ENCODE results near the gene GUK1. TPM values are rescaled to one million over a fixed set of nuclear protein-coding genes. Genes with fewer than 3 reads are reported as not detected.
A peak's percentile ranks its signal among the peaks of the same experiment; 100 is the strongest.

The GUK1 gene
- total RNA-seq, 1 experiment from 2014 or later, result 996 TPM

DNA sequence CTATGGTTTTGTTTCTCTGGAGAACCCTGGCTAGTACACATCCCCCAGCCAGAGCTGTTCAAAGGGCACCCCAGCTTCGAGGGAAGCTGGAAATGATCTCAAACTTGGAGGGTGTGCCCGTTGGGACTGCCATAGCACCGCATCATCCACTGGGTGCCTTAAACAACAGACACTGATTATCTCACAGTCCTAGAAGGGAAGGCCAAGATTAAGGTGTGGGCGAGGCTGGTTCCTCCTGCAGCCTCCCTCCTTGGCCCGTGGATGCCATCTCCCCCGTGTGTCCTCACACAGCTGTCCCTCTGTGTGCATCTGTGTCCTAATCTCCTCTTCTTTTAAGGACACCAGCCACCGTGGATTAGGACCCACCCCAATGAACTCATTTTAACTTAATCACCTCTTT, 21.3 kb downstream of the GUK1 start:
- Histone ChIP-seq H2AFZ (ENCODE audit: low read length) (no peak overlapping the region), H3F3A (ENCODE audit: low read length, unreplicated experiment) (no peaks in the 10 kb centered on the region), H3K9me3 (ENCODE audit: low read length) (no peaks in the 10 kb centered on the region), H3K27me3 (ENCODE audit: low read length) (no peaks in the 10 kb centered on the region), H3K9me2 (replicated peaks; ENCODE audit: low read length) (no peaks in the 10 kb centered on the region), H3K79me2 (ENCODE audit: low read length) (no peaks in the 10 kb centered on the region), H3K36me3 (ENCODE audit: low read depth, low read length) (no peaks in the 10 kb centered on the region), H3K4me2 (ENCODE audit: low read length) (no peak overlapping the region), H4K20me1 (ENCODE audit: low read length) (no peaks in the 10 kb centered on the region), H3K27ac (ENCODE audit: low read length) (no peak overlapping the region), H3K4me1 (ENCODE audit: insufficient read depth, low read length) (peaks cover 10% of the 10 kb centered on the region; the same call in 1 of the 2 replicates), H3K4me3 (ENCODE audit: low read length) (no peak overlapping the region), H3K9ac (ENCODE audit: low read length) (no peak overlapping the region)
- intact Hi-C loops (cut with micrococcal nuclease), result loop anchor here (10.0 kb wide), 1 partner anchor 377 kb away; no protein-coding TSS in a partner anchor
- ChIA-PET CTCF (no interaction called here), POLR2A (ENCODE audit: unreplicated experiment) (interaction anchor here (0.6 kb wide), 1 partner anchor 19 kb away, joined by 3 read pairs; no protein-coding TSS in a partner anchor)
- no peak for DNase-seq
- TF ChIP-seq EZH2 (IDR thresholded peaks at IDR 0.05; ENCODE audit: low read length, unreplicated experiment), result no peak
- TF ChIP-seq, protein P1, sequence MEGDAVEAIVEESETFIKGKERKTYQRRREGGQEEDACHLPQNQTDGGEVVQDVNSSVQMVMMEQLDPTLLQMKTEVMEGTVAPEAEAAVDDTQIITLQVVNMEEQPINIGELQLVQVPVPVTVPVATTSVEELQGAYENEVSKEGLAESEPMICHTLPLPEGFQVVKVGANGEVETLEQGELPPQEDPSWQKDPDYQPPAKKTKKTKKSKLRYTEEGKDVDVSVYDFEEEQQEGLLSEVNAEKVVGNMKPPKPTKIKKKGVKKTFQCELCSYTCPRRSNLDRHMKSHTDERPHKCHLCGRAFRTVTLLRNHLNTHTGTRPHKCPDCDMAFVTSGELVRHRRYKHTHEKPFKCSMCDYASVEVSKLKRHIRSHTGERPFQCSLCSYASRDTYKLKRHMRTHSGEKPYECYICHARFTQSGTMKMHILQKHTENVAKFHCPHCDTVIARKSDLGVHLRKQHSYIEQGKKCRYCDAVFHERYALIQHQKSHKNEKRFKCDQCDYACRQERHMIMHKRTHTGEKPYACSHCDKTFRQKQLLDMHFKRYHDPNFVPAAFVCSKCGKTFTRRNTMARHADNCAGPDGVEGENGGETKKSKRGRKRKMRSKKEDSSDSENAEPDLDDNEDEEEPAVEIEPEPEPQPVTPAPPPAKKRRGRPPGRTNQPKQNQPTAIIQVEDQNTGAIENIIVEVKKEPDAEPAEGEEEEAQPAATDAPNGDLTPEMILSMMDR (conservative IDR thresholded peaks at IDR 0.05; ENCODE audit: low read depth, low read length), result no peak
- TF ChIP-seq EZH2phosphoT487 (IDR thresholded peaks at IDR 0.05; ENCODE audit: borderline replicate concordance, low read length), result no peak
- BruUV-seq (replicated peaks), result no TSS peak
- ATAC-seq, result no peak

DNA sequence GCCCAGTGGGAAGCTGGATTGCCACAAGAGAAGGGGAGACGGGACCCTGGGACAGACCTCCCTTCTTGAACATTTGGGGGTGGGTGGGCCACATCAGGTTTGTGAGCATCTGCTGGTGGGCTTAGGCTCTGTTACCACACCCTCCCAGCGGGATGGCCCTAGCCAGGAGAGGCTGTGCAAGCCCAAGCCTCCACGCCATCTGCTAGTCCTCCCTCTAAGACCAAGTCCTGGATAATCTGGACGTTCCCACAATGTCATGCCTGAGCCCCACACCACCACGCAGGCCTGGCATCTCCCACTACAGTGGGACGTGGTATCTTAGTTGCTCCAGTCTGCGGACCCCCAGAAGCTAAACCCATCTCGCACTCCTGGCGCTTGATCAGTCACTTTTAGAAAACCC, 21.8 kb downstream of the GUK1 start:
- Histone ChIP-seq H3K4me1 (ENCODE audit: insufficient read depth, low read length) (peaks cover 15% of the 10 kb centered on the region), H3K4me3 (ENCODE audit: low read length) (no peak overlapping the region), H4K20me1 (ENCODE audit: low read length) (no peaks in the 10 kb centered on the region), H3K9me3 (ENCODE audit: low read length) (no peaks in the 10 kb centered on the region), H3K27ac (ENCODE audit: low read length) (no peak overlapping the region), H3K27me3 (ENCODE audit: low read length) (no peaks in the 10 kb centered on the region), H3K36me3 (ENCODE audit: low read depth, low read length) (no peaks in the 10 kb centered on the region), H3K9ac (ENCODE audit: low read length) (no peak overlapping the region), H3K79me2 (ENCODE audit: low read length) (peaks cover 3% of the 10 kb centered on the region; the same call in 1 of the 2 replicates), H3K9me2 (replicated peaks; ENCODE audit: low read length) (no peaks in the 10 kb centered on the region), H2AFZ (ENCODE audit: low read length) (no peak overlapping the region), H3K4me2 (ENCODE audit: low read length) (no peak overlapping the region), H3F3A (ENCODE audit: low read length, unreplicated experiment) (no peaks in the 10 kb centered on the region)
- no peak for DNase-seq
- intact Hi-C loops (cut with micrococcal nuclease), result loop anchor here (10.0 kb wide), 1 partner anchor 377 kb away; no protein-coding TSS in a partner anchor
- no TSS peak for BruUV-seq (replicated peaks)
- CTCF ChIA-PET, result no interaction called here
- no peak for ATAC-seq
- TF ChIP-seq, protein P1 (conservative IDR thresholded peaks at IDR 0.05; ENCODE audit: low read depth, low read length), result no peak
- TF ChIP-seq EZH2phosphoT487 (IDR thresholded peaks at IDR 0.05; ENCODE audit: borderline replicate concordance, low read length), result no peak
- TF ChIP-seq EZH2 (IDR thresholded peaks at IDR 0.05; ENCODE audit: low read length, unreplicated experiment), result no peak
- POLR2A ChIA-PET (ENCODE audit: unreplicated experiment), result interaction anchor here (0.6 kb wide), 1 partner anchor 20 kb away, joined by 3 read pairs; no protein-coding TSS in a partner anchor

DNA sequence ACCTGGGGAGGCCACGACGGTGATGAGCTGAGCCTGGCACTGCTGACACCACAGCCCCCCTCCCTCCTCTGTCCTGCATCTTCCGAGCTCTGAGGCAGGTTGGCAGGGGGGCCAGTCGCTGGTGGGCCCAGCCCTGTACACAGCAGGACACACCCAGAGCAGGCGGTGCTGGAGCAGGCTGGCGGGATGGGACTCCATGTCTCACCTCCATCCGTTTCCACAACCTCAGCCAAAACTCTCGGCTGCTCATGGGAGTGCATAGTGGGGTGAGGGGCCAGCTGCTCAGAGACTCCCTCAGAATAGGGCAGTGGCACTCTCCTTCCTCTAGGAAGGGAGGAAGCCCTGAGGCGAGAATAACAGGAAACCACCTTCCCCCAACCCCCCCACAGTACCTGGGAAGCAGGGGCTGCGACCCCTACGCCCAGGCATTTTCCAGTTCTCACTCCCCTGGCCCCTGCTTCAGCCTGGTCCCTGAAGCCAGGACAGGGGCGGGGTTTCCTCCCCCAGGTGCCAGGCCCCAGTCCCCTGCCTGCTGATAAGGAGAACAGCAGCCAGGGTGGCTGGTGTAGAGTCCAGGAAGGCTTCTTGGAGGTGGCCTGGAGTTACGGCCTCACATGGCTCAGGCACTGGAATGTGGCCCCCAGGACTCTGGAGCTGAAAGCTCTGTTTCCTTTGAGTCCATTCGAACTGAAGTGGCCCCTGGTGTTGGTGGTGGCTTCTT, 22.4 kb downstream of the GUK1 start:
- H3K27me3 ChIP-seq (ENCODE audit: low read length), result no peaks in the 10 kb centered on the region
- ATAC-seq (no peak), DNase-seq (peak; percentile 16)
- no TSS peak for BruUV-seq (replicated peaks)
- no peaks in the 10 kb centered on the region for H3K9me3 ChIP-seq (ENCODE audit: low read length)
- H3K36me3 ChIP-seq (ENCODE audit: low read depth, low read length), result no peaks in the 10 kb centered on the region
- H3K4me2 ChIP-seq (ENCODE audit: low read length), result no peak overlapping the region
- H3K79me2 ChIP-seq (ENCODE audit: low read length), result peaks cover 7% of the 10 kb centered on the region
- no peaks in the 10 kb centered on the region for H3K9me2 ChIP-seq (replicated peaks; ENCODE audit: low read length)
- intact Hi-C loops (cut with micrococcal nuclease), result loop anchor here (10.0 kb wide), 1 partner anchor 378 kb away; no protein-coding TSS in a partner anchor
- peaks cover 18% of the 10 kb centered on the region for H3K4me1 ChIP-seq (ENCODE audit: insufficient read depth, low read length)
- CTCF ChIA-PET, result no interaction called here
- POLR2A ChIA-PET (ENCODE audit: unreplicated experiment), result no interaction called here
- no peak overlapping the region for H3K9ac ChIP-seq (ENCODE audit: low read length)
- no peaks in the 10 kb centered on the region for H4K20me1 ChIP-seq (ENCODE audit: low read length)
- TF ChIP-seq, protein P1 (conservative IDR thresholded peaks at IDR 0.05; ENCODE audit: low read depth, low read length), result no peak
- TF ChIP-seq EZH2 (IDR thresholded peaks at IDR 0.05; ENCODE audit: low read length, unreplicated experiment), result no peak
- TF ChIP-seq EZH2phosphoT487 (IDR thresholded peaks at IDR 0.05; ENCODE audit: borderline replicate concordance, low read length), result no peak
- H3K4me3 ChIP-seq (ENCODE audit: low read length), result no peak overlapping the region
- no peak overlapping the region for H3K27ac ChIP-seq (ENCODE audit: low read length)
- H2AFZ ChIP-seq (ENCODE audit: low read length), result no peak overlapping the region
- no peaks in the 10 kb centered on the region for H3F3A ChIP-seq (ENCODE audit: low read length, unreplicated experiment)

All from PC-3 (cell line).